ENCODE data around the gene CEACAM16. TPM values are rescaled to one million over a fixed set of nuclear protein-coding genes. Genes with fewer than 3 reads are reported as not detected.

CEACAM16 gene
- total and polyA plus RNA-seq, 10 of the 15 experiments (the other 5 are each of a cell fraction or from before 2014, with no cell fraction given): not detected

- TF ChIP-seq STAT1 (conservative IDR thresholded peaks at IDR 0.05) (peak; percentile 75; the same call in 1 of the 2 replicates), POLR2AphosphoS5 (IDR thresholded peaks at IDR 0.05; ENCODE audit: low read length) (no peak), HDAC2 (IDR thresholded peaks at IDR 0.05) (no peak), REST (IDR thresholded peaks at IDR 0.05; ENCODE audit: low read depth, low read length) (no peak), RUNX3 (IDR thresholded peaks at IDR 0.05; ENCODE audit: low read length) (peak; percentile 37), RB1 (IDR thresholded peaks at IDR 0.05; ENCODE audit: borderline replicate concordance) (0 out of 2 replicates have a peak, but pooled peaks have one; percentile 55), NBN (IDR thresholded peaks at IDR 0.05) (no peak), GABPA (IDR thresholded peaks at IDR 0.05; ENCODE audit: low read depth) (no peak), CHD1 (IDR thresholded peaks at IDR 0.05; ENCODE audit: low read depth, low read length) (no peak), IKZF1 (conservative IDR thresholded peaks at IDR 0.05) (peak; percentile 82; the same call in 1 of the 2 replicates), MTA2 (IDR thresholded peaks at IDR 0.05; ENCODE audit: low read depth) (0 out of 2 replicates have a peak, but pooled peaks have one; percentile 7), NFIC (IDR thresholded peaks at IDR 0.05; ENCODE audit: low read depth, low read length) (no peak), PBX3 (IDR thresholded peaks at IDR 0.05; ENCODE audit: insufficient replicate concordance, low read depth, low read length) (no peak), CBFB (IDR thresholded peaks at IDR 0.05; ENCODE audit: low read depth) (0 out of 2 replicates have a peak, but pooled peaks have one; percentile 24), RAD21 (IDR thresholded peaks at IDR 0.05; ENCODE audit: insufficient read depth, low read depth, low read length) (peak; percentile 97), RELB (IDR thresholded peaks at IDR 0.05; ENCODE audit: low read depth) (0 out of 2 replicates have a peak, but pooled peaks have one; percentile 36), EZH2 (IDR thresholded peaks at IDR 0.05; ENCODE audit: borderline replicate concordance, control insufficient read depth, low read depth, low read length) (no peak), RFX5 (IDR thresholded peaks at IDR 0.05; ENCODE audit: low read depth, low read length) (no peak), MYC (IDR thresholded peaks at IDR 0.05; ENCODE audit: insufficient read depth, insufficient read length, insufficient replicate concordance, low read length, severe bottlenecking) (no peak), SUPT20H (IDR thresholded peaks at IDR 0.05; ENCODE audit: borderline replicate concordance, control insufficient read depth, low read depth, low read length) (no peak), ZNF592 (IDR thresholded peaks at IDR 0.05) (peak; percentile 66; the same call in 1 of the 2 replicates), LARP7 (IDR thresholded peaks at IDR 0.05) (peak; percentile 59; the same call in 1 of the 2 replicates)
These were observed 25.0 kb downstream of the CEACAM16 start (continued) for GRCh38 chr19:44723952-44724319.

Measured in GM12878 (cell line).